Ascending aorta (tissue), 2 donors: ENCODE data around the gene RUNX1. TPM values are rescaled to one million over a fixed set of nuclear protein-coding genes. Genes with fewer than 3 reads are reported as not detected.

Source experiments
- DNase-seq, 2 donors: peaks; one replicate each; pipeline ENCODE4 v3.0.0-alpha.2; 2019; ENCODE audit warnings: low spot score in 2 of 2
- H3K27ac ChIP-seq, 2 donors: fragments of 200-600 bp; sonication (generic); one replicate each; pipeline ENCODE4 v1.5.1; 2016 to 2017; ENCODE audit warnings: mild to moderate bottlenecking in 1 of 2
- H3K27me3 ChIP-seq: fragments of 200-600 bp; sonication (generic); one replicate; pipeline ENCODE4 v1.5.1; 2017
- H3K36me3 ChIP-seq, 2 donors: fragments of 200-600 bp; sonication (generic); one replicate each; pipeline ENCODE4 v1.5.1; 2016
- H3K4me1 ChIP-seq, 2 donors: fragments of 200-600 bp; sonication (generic); one replicate each; pipeline ENCODE4 v1.5.1; 2016 to 2017; ENCODE audit warnings: mild to moderate bottlenecking in 1 of 2
- H3K4me3 ChIP-seq, 2 donors: fragments of 200-600 bp; sonication (generic); one replicate each; pipeline ENCODE4 v1.5.1; 2016 to 2017; ENCODE audit warnings: mild to moderate bottlenecking in 1 of 2
- H3K9me3 ChIP-seq, 2 donors: fragments of 200-600 bp; sonication (generic); one replicate each; pipeline ENCODE4 v1.5.1; 2016
- CTCF ChIP-seq, 3 experiments: fragments of 200-600 bp in 2 of 3; fragments of 450-650 bp in 1 of 3; sonication (generic) in 2 of 3; IDR thresholded peaks; one replicate each; pipeline ENCODE4 v1.5.1; 2016 to 2019; ENCODE audit warnings: antibody characterized with exemption in 3 of 3, mild to moderate bottlenecking in 1 of 3, moderate library complexity in 1 of 3
- intact Hi-C: fragments of 100-400 bp; cut with DNase I; formaldehyde crosslinking; loops from one replicate; pipeline ENCODE4 v1.15.1; 2023
- total RNA-seq: library from RNA; depleted of rRNA; stranded (reverse); fragments of >200 nt; gene quantifications from one replicate; pipeline ENCODE4 v1.1.0, GENCODE V29; 2016

Gene RUNX1
- total RNA-seq, 1 donor from 2014 or later = 16.3 TPM

GRCh38 chr21:34825948-34826548 is 223.1 kb downstream of the RUNX1 start:
- H3K27me3 ChIP-seq = no peaks in the 10 kb centered on the region
- H3K9me3 ChIP-seq = no peaks in the 10 kb centered on the region
- intact Hi-C loops = no loop called here
- H3K4me3 ChIP-seq = no peak overlapping the region
- peaks cover 3 to 7% of the 10 kb centered on the region in 2 donors for H3K36me3 ChIP-seq
- DNase-seq = no peak
- TF ChIP-seq CTCF (IDR thresholded peaks at IDR 0.05) = no peak
- no peaks in the 10 kb centered on the region for H3K4me1 ChIP-seq
- H3K27ac ChIP-seq = no peak overlapping the region

GRCh38 chr21:34825101-34825500 is 224.0 kb downstream of the RUNX1 start:
- intact Hi-C loops = no loop called here
- Histone ChIP-seq H3K27ac (no peak overlapping the region), H3K9me3 (no peaks in the 10 kb centered on the region), H3K27me3 (no peaks in the 10 kb centered on the region), H3K36me3 (peaks cover 3 to 7% of the 10 kb centered on the region in 2 donors), H3K4me3 (no peak overlapping the region), H3K4me1 (no peaks in the 10 kb centered on the region)
- no peak for DNase-seq
- TF ChIP-seq CTCF (IDR thresholded peaks at IDR 0.05) = no peak

GRCh38 chr21:34824314-34824713 is 224.8 kb downstream of the RUNX1 start:
- Histone ChIP-seq H3K4me3 (no peak overlapping the region), H3K36me3 (peaks cover 2 to 8% of the 10 kb centered on the region in 2 donors), H3K27me3 (no peaks in the 10 kb centered on the region), H3K9me3 (no peaks in the 10 kb centered on the region), H3K4me1 (no peaks in the 10 kb centered on the region), H3K27ac (no peak overlapping the region)
- no peak for DNase-seq
- intact Hi-C loops = no loop called here
- no peak for TF ChIP-seq CTCF (IDR thresholded peaks at IDR 0.05)

- Histone ChIP-seq H3K27ac (no peak overlapping the region), H3K9me3 (no peaks in the 10 kb centered on the region)
- intact Hi-C loops = no loop called here
These were observed 226.2 kb downstream of the RUNX1 start for GRCh38 chr21:34822942-34823341.

DNA sequence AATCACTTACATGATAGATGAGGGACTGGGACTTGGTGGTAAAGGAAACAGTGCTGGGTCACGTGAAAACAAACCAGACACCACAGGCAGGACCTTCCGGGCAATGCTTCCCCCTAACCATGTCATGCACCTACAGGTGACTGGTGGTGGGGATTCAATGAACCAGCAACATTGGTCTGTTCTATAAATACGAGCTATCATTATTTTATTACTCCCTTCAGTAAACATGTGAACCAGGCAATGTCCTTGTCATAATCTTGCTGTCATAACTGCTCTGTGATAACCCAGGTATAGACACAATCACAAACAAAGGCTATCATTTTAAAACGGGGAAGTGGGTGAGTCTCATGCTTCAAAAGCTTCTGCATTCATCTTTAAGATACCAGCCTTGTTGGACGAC is 226.9 kb downstream of the RUNX1 start:
- no peak for DNase-seq
- Histone ChIP-seq H3K27me3 (no peaks in the 10 kb centered on the region), H3K4me1 (no peaks in the 10 kb centered on the region), H3K4me3 (no peak overlapping the region), H3K36me3 (peaks cover 0 to 5% of the 10 kb centered on the region in 2 donors), H3K27ac (no peak overlapping the region), H3K9me3 (no peaks in the 10 kb centered on the region)
- intact Hi-C loops = no loop called here
- TF ChIP-seq CTCF (IDR thresholded peaks at IDR 0.05) = no peak

More at GRCh38 chr21:34822942-34823341, 226.2 kb downstream of the RUNX1 start:
- Histone ChIP-seq H3K4me1 (no peaks in the 10 kb centered on the region), H3K36me3 (peaks cover 0 to 5% of the 10 kb centered on the region in 2 donors), H3K4me3 (no peak overlapping the region), H3K27me3 (no peaks in the 10 kb centered on the region)
- TF ChIP-seq CTCF (IDR thresholded peaks at IDR 0.05) = no peak
- no peak for DNase-seq

GRCh38 chr21:34821717-34822116 is 227.4 kb downstream of the RUNX1 start:
- no peak overlapping the region for H3K27ac ChIP-seq
- H3K4me1 ChIP-seq = no peaks in the 10 kb centered on the region
- H3K27me3 ChIP-seq = no peaks in the 10 kb centered on the region
- intact Hi-C loops = no loop called here
- no peak overlapping the region for H3K4me3 ChIP-seq
- no peaks in the 10 kb centered on the region for H3K9me3 ChIP-seq
- peaks cover 0 to 5% of the 10 kb centered on the region in 2 donors for H3K36me3 ChIP-seq
- no peak for DNase-seq
- TF ChIP-seq CTCF (IDR thresholded peaks at IDR 0.05) = no peak
